Mesendoderm (in vitro differentiated cells): ENCODE results near the gene OMP.
"Not testable (repeated sequence)": the region's sequence is repeated elsewhere in the genome, so short reads cannot be mapped to it uniquely, and the experiment has no call there.

Experiments used
- DNase-seq: peaks from one replicate; pipeline ENCODE4 v3.0.0; 2013
- H2AK5ac ChIP-seq: 2 replicates; pipeline ENCODE4 v1.6.1; 2013; ENCODE audit warnings: low read length, inconsistent platforms
- H2BK120ac ChIP-seq: 2 replicates; pipeline ENCODE4 v1.6.1; 2013; ENCODE audit warnings: low read depth, mild to moderate bottlenecking, low read length, moderate library complexity, mixed read lengths
- H2BK15ac ChIP-seq: replicated peaks from 2 replicates; pipeline ENCODE4 v1.6.1; 2013; ENCODE audit warnings: low read depth, mild to moderate bottlenecking, moderate library complexity
- H2BK5ac ChIP-seq: 2 replicates; pipeline ENCODE4 v1.6.1; 2013; ENCODE audit warnings: low read length, inconsistent platforms
- H3K18ac ChIP-seq: 2 replicates; pipeline ENCODE4 v1.6.1; 2013; ENCODE audit warnings: mild to moderate bottlenecking, low read length, mixed read lengths
- H3K23ac ChIP-seq: one replicate; pipeline ENCODE4 v1.6.1; 2013; ENCODE audit warnings: low read length
- H3K27ac ChIP-seq: 2 replicates; pipeline ENCODE4 v1.5.1; 2013; ENCODE audit warnings: low read depth, mild to moderate bottlenecking, inconsistent platforms, low read length, moderate library complexity
- H3K27me3 ChIP-seq: 2 replicates; pipeline ENCODE4 v1.6.1; 2013; ENCODE audit warnings: low read length, control low read depth, mild to moderate bottlenecking, inconsistent platforms; ENCODE audit not compliant: insufficient read depth, poor library complexity
- H3K36me3 ChIP-seq: 2 replicates; pipeline ENCODE4 v1.6.1; 2013; ENCODE audit warnings: low read length, inconsistent platforms; ENCODE audit not compliant: control insufficient read depth, insufficient read depth
- H3K4ac ChIP-seq: one replicate; pipeline ENCODE4 v1.6.1; 2013; ENCODE audit warnings: low read depth, mild to moderate bottlenecking, low read length, moderate library complexity
- H3K4me1 ChIP-seq: 2 replicates; pipeline ENCODE4 v1.6.1; 2013; ENCODE audit warnings: low read depth, low read length, inconsistent platforms; ENCODE audit not compliant: control insufficient read depth
- H3K4me2 ChIP-seq: 2 replicates; pipeline ENCODE4 v1.6.1; 2013; ENCODE audit warnings: low read length
- H3K4me3 ChIP-seq: 2 replicates; pipeline ENCODE4 v1.5.1; 2013; ENCODE audit warnings: mild to moderate bottlenecking, low read length
- H3K56ac ChIP-seq: one replicate; pipeline ENCODE4 v1.6.1; 2013; ENCODE audit warnings: low read length
- H3K79me1 ChIP-seq: 2 replicates; pipeline ENCODE4 v1.6.1; 2013; ENCODE audit warnings: low read length, inconsistent platforms
- H3K79me2 ChIP-seq: 2 replicates; pipeline ENCODE4 v1.6.1; 2013; ENCODE audit warnings: mild to moderate bottlenecking, low read length; ENCODE audit not compliant: control insufficient read depth, insufficient read depth
- H3K9ac ChIP-seq: 2 replicates; pipeline ENCODE4 v1.6.1; 2013; ENCODE audit warnings: low read length, inconsistent platforms
- H4K5ac ChIP-seq: one replicate; pipeline ENCODE4 v1.6.1; 2013; ENCODE audit warnings: low read length
- H4K8ac ChIP-seq: one replicate; pipeline ENCODE4 v1.6.1; 2013; ENCODE audit warnings: low read depth, mild to moderate bottlenecking, control low read depth, low read length, moderate library complexity
- WGBS: extraction: QIAGEN DNeasy Blood & Tissue Kit; methylation state at CpG from one replicate; pipeline ENCODE4 v1.1.7; 2013; ENCODE audit warnings: low lambda C conversion rate, missing lambda C conversion rate; ENCODE audit not compliant: insufficient coverage; ENCODE audit errors: extremely low coverage; 5-methylcytosine and 5-hydroxymethylcytosine counted together

The OMP gene

GRCh38 chr11:77056814-77057402 is 45.7 kb upstream of the OMP start:
- Histone ChIP-seq H4K5ac (no peak overlapping the region), H3K9ac (no peak overlapping the region), H4K8ac (no peak overlapping the region), H3K36me3 (no peaks in the 10 kb centered on the region), H2BK15ac (no peak overlapping the region), H3K56ac (no peak overlapping the region), H3K27me3 (no peaks in the 10 kb centered on the region), H3K4me3 (no peak overlapping the region), H2BK120ac (no peak overlapping the region), H3K23ac (no peak overlapping the region), H3K4ac (no peak overlapping the region), H2AK5ac (no peak overlapping the region), H3K4me2 (no peak overlapping the region), H3K27ac (no peak overlapping the region), H3K18ac (no peak overlapping the region), H3K79me2 (no peaks in the 10 kb centered on the region), H3K4me1 (no peaks in the 10 kb centered on the region), H2BK5ac (no peak overlapping the region), H3K79me1 (no peaks in the 10 kb centered on the region)
- no peak for DNase-seq
- WGBS: no CpG with 5 or more reads among the region's 3 CpGs

DNA sequence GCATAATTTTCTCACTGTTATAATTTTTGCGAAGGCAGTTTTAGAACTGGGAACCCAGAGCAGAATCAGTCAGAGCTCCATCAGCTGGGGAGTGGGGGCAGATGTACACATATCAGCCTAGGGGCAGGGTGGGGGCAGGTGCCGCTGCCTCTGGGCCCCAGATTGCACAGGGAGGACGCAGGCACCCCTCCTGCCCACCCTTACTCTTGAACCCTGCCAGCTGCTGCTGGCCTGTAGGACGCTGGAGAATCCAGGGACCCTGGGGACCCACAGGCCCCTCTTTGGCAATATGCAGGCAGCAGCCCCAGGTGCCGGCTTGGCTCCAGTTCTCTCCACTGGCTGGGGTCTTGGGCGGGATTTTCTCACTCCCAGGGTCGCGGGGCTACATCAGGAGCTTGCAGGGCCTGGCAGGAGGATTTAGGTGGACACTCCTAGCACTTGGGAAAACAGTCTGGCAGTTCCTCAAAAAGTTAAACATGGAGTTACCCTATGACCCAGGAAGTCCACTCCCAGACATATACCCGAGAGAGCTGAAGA is 44.6 kb upstream of the OMP start:
- no peak overlapping the region for H3K56ac ChIP-seq
- H3K27ac ChIP-seq: no peak overlapping the region
- no peak overlapping the region for H3K4me3 ChIP-seq
- no peak overlapping the region for H2BK5ac ChIP-seq
- H3K9ac ChIP-seq: no peak overlapping the region
- H3K4ac ChIP-seq: no peak overlapping the region
- H3K79me1 ChIP-seq: no peaks in the 10 kb centered on the region
- no peak for DNase-seq
- no peaks in the 10 kb centered on the region for H3K79me2 ChIP-seq
- no CpG with 5 or more reads among the region's 9 CpGs for WGBS
- no peak overlapping the region for H2BK120ac ChIP-seq
- H3K36me3 ChIP-seq: no peaks in the 10 kb centered on the region
- no peaks in the 10 kb centered on the region for H3K27me3 ChIP-seq
- no peak overlapping the region for H2BK15ac ChIP-seq
- no peak overlapping the region for H4K5ac ChIP-seq
- no peak overlapping the region for H4K8ac ChIP-seq
- no peak overlapping the region for H3K4me2 ChIP-seq
- no peak overlapping the region for H3K23ac ChIP-seq
- H2AK5ac ChIP-seq: no peak overlapping the region
- H3K4me1 ChIP-seq: no peaks in the 10 kb centered on the region
- H3K18ac ChIP-seq: no peak overlapping the region

GRCh38 chr11:77058900-77059299 is 43.7 kb upstream of the OMP start:
- DNase-seq: no peak
- no peaks in the 10 kb centered on the region for H3K36me3 ChIP-seq
- no peak overlapping the region for H3K56ac ChIP-seq
- H2AK5ac ChIP-seq: no peak overlapping the region
- H2BK15ac ChIP-seq: no peak overlapping the region
- WGBS: no CpG with 5 or more reads among the region's 2 CpGs
- no peak overlapping the region for H3K27ac ChIP-seq
- no peaks in the 10 kb centered on the region for H3K4me1 ChIP-seq
- no peak overlapping the region for H4K8ac ChIP-seq
- H3K18ac ChIP-seq: no peak overlapping the region
- H2BK5ac ChIP-seq: no peak overlapping the region
- no peak overlapping the region for H3K23ac ChIP-seq
- H4K5ac ChIP-seq: no peak overlapping the region
- H3K4ac ChIP-seq: no peak overlapping the region
- no peaks in the 10 kb centered on the region for H3K79me2 ChIP-seq
- H3K4me2 ChIP-seq: no peak overlapping the region
- no peaks in the 10 kb centered on the region for H3K79me1 ChIP-seq
- H3K4me3 ChIP-seq: no peak overlapping the region
- no peak overlapping the region for H3K9ac ChIP-seq
- no peaks in the 10 kb centered on the region for H3K27me3 ChIP-seq
- no peak overlapping the region for H2BK120ac ChIP-seq

DNA sequence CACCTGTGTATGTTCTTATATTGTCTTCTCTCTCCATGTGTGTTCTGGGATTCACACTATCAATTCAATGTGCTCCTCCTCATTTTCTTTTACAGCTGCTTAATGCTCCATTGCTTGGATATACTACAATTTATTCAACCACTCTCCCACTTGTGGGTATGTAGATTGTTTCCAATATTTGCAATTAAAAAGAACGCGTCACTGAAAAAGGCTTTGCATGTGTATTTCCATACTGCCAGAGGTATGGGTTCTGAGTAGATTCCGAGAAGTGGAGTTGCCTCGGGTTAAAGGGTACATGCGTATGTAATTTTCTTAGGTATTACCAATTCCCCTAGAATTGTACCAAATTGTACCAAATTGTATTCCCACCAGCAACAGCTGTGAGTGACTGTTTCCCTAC is 42.8 kb upstream of the OMP start:
- WGBS: no CpG with 5 or more reads among the region's 5 CpGs
- H4K8ac ChIP-seq: no peak overlapping the region
- H2BK5ac ChIP-seq: no peak overlapping the region
- no peak overlapping the region for H3K18ac ChIP-seq
- no peaks in the 10 kb centered on the region for H3K79me1 ChIP-seq
- H3K4me1 ChIP-seq: no peaks in the 10 kb centered on the region
- no peak for DNase-seq
- H3K79me2 ChIP-seq: no peaks in the 10 kb centered on the region
- no peaks in the 10 kb centered on the region for H3K27me3 ChIP-seq
- no peak overlapping the region for H3K4me3 ChIP-seq
- H3K9ac ChIP-seq: no peak overlapping the region
- no peak overlapping the region for H3K4ac ChIP-seq
- no peak overlapping the region for H2AK5ac ChIP-seq
- no peak overlapping the region for H4K5ac ChIP-seq
- H3K27ac ChIP-seq: no peak overlapping the region
- no peak overlapping the region for H3K4me2 ChIP-seq
- no peak overlapping the region for H2BK15ac ChIP-seq
- H3K23ac ChIP-seq: no peak overlapping the region
- no peak overlapping the region for H2BK120ac ChIP-seq
- H3K36me3 ChIP-seq: no peaks in the 10 kb centered on the region
- no peak overlapping the region for H3K56ac ChIP-seq

DNA sequence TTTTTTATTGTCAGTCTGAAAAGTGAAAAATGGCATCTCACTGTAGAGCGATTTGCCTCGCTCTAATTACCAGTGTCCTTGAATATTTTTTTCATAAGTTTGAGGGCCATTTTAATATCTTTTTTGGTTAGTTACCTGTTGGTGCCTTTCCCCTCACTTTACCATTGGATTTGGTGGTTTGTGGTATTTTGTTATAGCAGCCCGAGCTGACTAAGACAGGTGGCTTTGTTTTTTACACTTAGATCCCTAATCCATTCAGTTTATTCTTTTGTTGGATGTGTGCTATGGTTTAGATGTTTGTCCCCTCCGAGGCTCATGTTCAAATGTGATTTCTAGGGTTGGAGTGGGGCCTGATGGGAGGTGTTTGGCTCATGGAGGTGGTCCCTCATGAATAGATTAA is 42.4 kb upstream of the OMP start:
- Histone ChIP-seq H3K79me1 (no peaks in the 10 kb centered on the region), H3K36me3 (no peaks in the 10 kb centered on the region), H3K27me3 (no peaks in the 10 kb centered on the region), H3K4me3 (no peak overlapping the region), H3K27ac (no peak overlapping the region), H2AK5ac (no peak overlapping the region), H4K8ac (no peak overlapping the region), H2BK15ac (no peak overlapping the region), H2BK5ac (no peak overlapping the region), H3K56ac (no peak overlapping the region), H3K4me1 (no peaks in the 10 kb centered on the region), H3K4me2 (no peak overlapping the region), H3K4ac (no peak overlapping the region), H3K79me2 (no peaks in the 10 kb centered on the region), H3K9ac (no peak overlapping the region), H2BK120ac (no peak overlapping the region), H3K18ac (no peak overlapping the region), H4K5ac (no peak overlapping the region), H3K23ac (no peak overlapping the region)
- WGBS: no CpG with 5 or more reads among the region's 4 CpGs
- no peak for DNase-seq

- not testable (repeated sequence) for H2AK5ac ChIP-seq, H2BK5ac ChIP-seq, H3K9ac ChIP-seq, H3K79me1 ChIP-seq, H3K4me1 ChIP-seq, H3K36me3 ChIP-seq, H4K5ac ChIP-seq, H3K27ac ChIP-seq, DNase-seq, H3K79me2 ChIP-seq, H4K8ac ChIP-seq, H3K23ac ChIP-seq, H3K4ac ChIP-seq, H3K4me3 ChIP-seq, H2BK120ac ChIP-seq, H3K27me3 ChIP-seq, H3K18ac ChIP-seq, H3K4me2 ChIP-seq, H3K56ac ChIP-seq, H2BK15ac ChIP-seq
- WGBS: no CpG with 5 or more reads among the region's 4 CpGs
These were observed 41.4 kb upstream of the OMP start for GRCh38 chr11:77061258-77061657.
